K562 (cell line): ENCODE results near the gene CT55. TPM values are rescaled to one million over a fixed set of nuclear protein-coding genes. Genes with fewer than 3 reads are reported as not detected.

Experiments
- CTCF ChIP-seq, 3 experiments: IDR thresholded peaks in 2 of 3; conservative IDR thresholded peaks in 1 of 3; 2 replicates each; pipeline ENCODE4 v1.5.1; 2011 to 2012; ENCODE audit warnings: low read length in 3 of 3, mild to moderate bottlenecking in 3 of 3, control low read depth in 2 of 3, improper control_type of control experiment in 1 of 3, inconsistent platforms in 1 of 3, low read depth in 1 of 3, mixed read lengths in 1 of 3, moderate library complexity in 1 of 3; ENCODE audit not compliant: insufficient read depth in 2 of 3
- RAD21 ChIP-seq, 2 experiments: fragments of 250-450 bp in 1 of 2; fragments of 450-650 bp in 1 of 2; sonication (Bioruptor Pico) in 1 of 2; formaldehyde crosslinking in 1 of 2; IDR thresholded peaks in 1 of 2; conservative IDR thresholded peaks in 1 of 2; 2 replicates each; pipeline versions ENCODE4 v1.4.0 to v1.8.0; 2020 to 2022; ENCODE audit warnings: mild to moderate bottlenecking in 2 of 2, moderate library complexity in 1 of 2
- REST ChIP-seq, 2 experiments: fragments of 450-650 bp; formaldehyde crosslinking in 1 of 2; IDR thresholded peaks; 2 replicates each; pipeline versions ENCODE4 v1.4.0 to v1.6.1; 2014 to 2020; ENCODE audit warnings: mild to moderate bottlenecking in 2 of 2, borderline replicate concordance in 1 of 2, low read depth in 1 of 2
- polyA plus RNA-seq, 8 experiments: library from polyadenylated mRNA; depleted of rRNA in 4 of 8; stranded (reverse) in 5 of 8; unstranded in 3 of 8; fragments of >200 nt; fragmentation: Nextera tagmentation in 2 of 8; fragmentation: Illumina TruSeq in 1 of 8; extraction: Ambion mirVana in 2 of 8; extraction: Trizol in 1 of 8; gene quantifications; 2 replicates each; pipeline versions ENCODE4 v1.2.1 to v1.2.3, GENCODE V29; 2011 to 2014; ENCODE audit warnings: inconsistent platforms in 1 of 8, missing spikeins in 1 of 8
- total RNA-seq, 7 experiments: library from RNA; depleted of rRNA in 6 of 7; stranded (reverse); fragments of >200 nt in 6 of 7; fragmentation: Illumina TruSeq in 2 of 7; extraction: Trizol in 2 of 7; gene quantifications; 2 replicates each; pipeline versions ENCODE4 v1.2.1 to v1.2.3, GENCODE V29; 2011 to 2021; ENCODE audit warnings: low replicate concordance in 1 of 7

The CT55 gene
- total and polyA plus RNA-seq, 9 of the 15 experiments (the other 6 are each of a cell fraction or from before 2014, with no cell fraction given), result 48.5 to 98.9 (median 73.2) TPM

GRCh38 chrX:135185795-135186443 lies 14.7 kb upstream of the CT55 start (continued):
- TF ChIP-seq REST (IDR thresholded peaks at IDR 0.05; ENCODE audit: borderline replicate concordance), result peak; percentile 64; the same call in 1 of the 2 replicates
- TF ChIP-seq REST (CRISPR knock-in tag; IDR thresholded peaks at IDR 0.05; ENCODE audit: low read depth), result no peak
- peak; percentile 77 to 85 for TF ChIP-seq RAD21 (CRISPR knock-in tag; conservative IDR thresholded peaks at IDR 0.05 in 1 of 2, IDR thresholded peaks at IDR 0.05 in 1 of 2)
- TF ChIP-seq CTCF (IDR thresholded peaks at IDR 0.05 in 2 of 3, conservative IDR thresholded peaks at IDR 0.05 in 1 of 3; ENCODE audit: insufficient read depth in 2 of 3, low read depth in 1 of 3, low read length in 3 of 3), result peak; percentile 62 to 77 (median 66)
- TF ChIP-seq, all 486 proteins: peak for 5
